WERI-Rb-1 (cell line): ENCODE results near the gene TM4SF20.
A peak's percentile ranks its signal among the peaks of the same experiment; 100 is the strongest.

Experiments used
- DNase-seq: peaks from one replicate; pipeline ENCODE4 v3.0.0-alpha.2; 2020
- H3K27ac ChIP-seq: fragments of 250-450 bp; sonication (Bioruptor Pico); 2 replicates; pipeline ENCODE4 v1.5.1; 2020; ENCODE audit warnings: mild to moderate bottlenecking, moderate library complexity
- H3K27me3 ChIP-seq: fragments of 250-450 bp; sonication (Bioruptor Pico); 2 replicates; pipeline ENCODE4 v1.5.1; 2021; ENCODE audit warnings: mild to moderate bottlenecking, low read depth, moderate library complexity; ENCODE audit not compliant: insufficient read depth, severe bottlenecking
- H3K36me3 ChIP-seq: fragments of 250-450 bp; sonication (Bioruptor Pico); 2 replicates; pipeline ENCODE4 v1.5.1; 2020; ENCODE audit warnings: mild to moderate bottlenecking, moderate library complexity
- H3K4me3 ChIP-seq: 2 replicates; pipeline ENCODE4 v1.5.1; 2011; ENCODE audit warnings: low read depth, mild to moderate bottlenecking, control low read depth, low read length
- H3K9me3 ChIP-seq: fragments of 250-450 bp; sonication (Bioruptor Pico); 2 replicates; pipeline ENCODE4 v1.5.1; 2021; ENCODE audit warnings: mild to moderate bottlenecking, moderate library complexity; ENCODE audit not compliant: severe bottlenecking
- TF ChIP-seq, protein P1 (sequence below): IDR thresholded peaks from 2 replicates; pipeline ENCODE4 v1.5.1; 2011; ENCODE audit warnings: low read depth, mild to moderate bottlenecking, control low read depth, inconsistent platforms, low read length

Gene TM4SF20

DNA sequence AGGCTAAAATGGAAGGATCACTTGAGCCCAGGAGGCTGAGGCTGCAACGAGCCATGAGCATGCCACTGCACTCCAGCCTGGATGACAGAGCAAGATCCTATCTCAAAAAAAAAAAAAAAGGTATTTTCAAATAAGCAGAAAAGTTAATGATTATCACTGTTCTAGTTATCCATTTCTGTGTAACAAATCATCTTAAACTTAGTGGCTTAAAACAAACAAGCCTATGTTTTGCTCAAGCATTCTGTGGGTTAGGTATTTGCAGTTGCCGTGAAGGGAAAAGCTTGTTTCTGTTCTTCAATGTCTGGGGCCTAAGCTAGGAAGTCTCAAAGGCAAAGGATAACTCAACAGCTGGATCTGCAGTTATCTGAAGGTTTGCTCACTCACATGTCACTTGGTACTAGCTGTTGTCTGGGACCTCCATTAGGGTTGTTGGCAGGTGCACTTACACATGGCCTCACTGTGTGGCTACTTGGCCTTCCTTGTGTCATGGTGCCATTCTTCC, 40.0 kb downstream of the TM4SF20 start:
- Histone ChIP-seq H3K9me3 (no peaks in the 10 kb centered on the region), H3K36me3 (peaks cover 7% of the 10 kb centered on the region), H3K4me3 (no peak overlapping the region), H3K27me3 (no peaks in the 10 kb centered on the region), H3K27ac (no peak overlapping the region)
- DNase-seq, result no peak
- TF ChIP-seq, protein P1, sequence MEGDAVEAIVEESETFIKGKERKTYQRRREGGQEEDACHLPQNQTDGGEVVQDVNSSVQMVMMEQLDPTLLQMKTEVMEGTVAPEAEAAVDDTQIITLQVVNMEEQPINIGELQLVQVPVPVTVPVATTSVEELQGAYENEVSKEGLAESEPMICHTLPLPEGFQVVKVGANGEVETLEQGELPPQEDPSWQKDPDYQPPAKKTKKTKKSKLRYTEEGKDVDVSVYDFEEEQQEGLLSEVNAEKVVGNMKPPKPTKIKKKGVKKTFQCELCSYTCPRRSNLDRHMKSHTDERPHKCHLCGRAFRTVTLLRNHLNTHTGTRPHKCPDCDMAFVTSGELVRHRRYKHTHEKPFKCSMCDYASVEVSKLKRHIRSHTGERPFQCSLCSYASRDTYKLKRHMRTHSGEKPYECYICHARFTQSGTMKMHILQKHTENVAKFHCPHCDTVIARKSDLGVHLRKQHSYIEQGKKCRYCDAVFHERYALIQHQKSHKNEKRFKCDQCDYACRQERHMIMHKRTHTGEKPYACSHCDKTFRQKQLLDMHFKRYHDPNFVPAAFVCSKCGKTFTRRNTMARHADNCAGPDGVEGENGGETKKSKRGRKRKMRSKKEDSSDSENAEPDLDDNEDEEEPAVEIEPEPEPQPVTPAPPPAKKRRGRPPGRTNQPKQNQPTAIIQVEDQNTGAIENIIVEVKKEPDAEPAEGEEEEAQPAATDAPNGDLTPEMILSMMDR, result no peak

- no peaks in the 10 kb centered on the region for H3K27me3 ChIP-seq
- H3K36me3 ChIP-seq, result peaks cover 18% of the 10 kb centered on the region
- TF ChIP-seq, protein P1, result no peak
- no peak for DNase-seq
- no peak overlapping the region for H3K27ac ChIP-seq
- no peak overlapping the region for H3K4me3 ChIP-seq
- H3K9me3 ChIP-seq, result no peaks in the 10 kb centered on the region
These were observed 41.7 kb downstream of the TM4SF20 start for GRCh38 chr2:227337442-227337841.

DNA sequence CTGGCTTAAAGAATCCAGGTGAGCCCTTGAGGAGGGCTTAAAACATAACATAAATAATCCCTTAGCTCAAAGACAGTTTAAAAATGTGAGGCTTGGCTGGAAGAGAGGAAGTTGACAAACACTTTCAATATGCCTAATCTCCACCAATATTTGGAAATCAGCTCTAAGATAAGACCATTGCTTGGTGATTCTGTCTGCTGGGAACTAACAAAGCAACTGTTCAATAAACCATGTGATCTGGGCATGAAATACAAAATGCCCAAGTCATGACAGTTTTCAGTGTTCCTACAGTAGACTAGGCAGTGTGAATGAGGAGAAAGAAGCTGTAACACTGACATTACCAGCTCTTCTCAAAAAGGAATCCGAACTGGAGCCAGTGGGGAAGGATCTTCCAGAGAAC, 43.4 kb downstream of the TM4SF20 start:
- no peaks in the 10 kb centered on the region for H3K9me3 ChIP-seq

GRCh38 chr2:227326783-227327182, 52.3 kb downstream of the TM4SF20 start:
- peaks cover 10% of the 10 kb centered on the region for H3K36me3 ChIP-seq
- H3K4me3 ChIP-seq, result no peak overlapping the region
- no peaks in the 10 kb centered on the region for H3K9me3 ChIP-seq
- no peaks in the 10 kb centered on the region for H3K27me3 ChIP-seq
- TF ChIP-seq, protein P1, result no peak
- no peak overlapping the region for H3K27ac ChIP-seq
- no peak for DNase-seq

More for the DNA sequence above, 43.4 kb downstream of the TM4SF20 start:
- TF ChIP-seq, protein P1, result no peak
- DNase-seq, result no peak
- Histone ChIP-seq H3K27ac (no peak overlapping the region), H3K36me3 (peaks cover 23% of the 10 kb centered on the region), H3K4me3 (no peak overlapping the region), H3K27me3 (no peaks in the 10 kb centered on the region)

- H3K4me3 ChIP-seq, result peak overlapping the region; percentile 83
- no peaks in the 10 kb centered on the region for H3K27me3 ChIP-seq
- TF ChIP-seq, protein P1, result no peak
- peaks cover 10% of the 10 kb centered on the region for H3K36me3 ChIP-seq
- peaks cover 6% of the 10 kb centered on the region for H3K9me3 ChIP-seq
- H3K27ac ChIP-seq, result peak overlapping the region; percentile 95
- peak; percentile 29 for DNase-seq
These were observed 53.3 kb downstream of the TM4SF20 start for GRCh38 chr2:227325839-227326195.

DNA sequence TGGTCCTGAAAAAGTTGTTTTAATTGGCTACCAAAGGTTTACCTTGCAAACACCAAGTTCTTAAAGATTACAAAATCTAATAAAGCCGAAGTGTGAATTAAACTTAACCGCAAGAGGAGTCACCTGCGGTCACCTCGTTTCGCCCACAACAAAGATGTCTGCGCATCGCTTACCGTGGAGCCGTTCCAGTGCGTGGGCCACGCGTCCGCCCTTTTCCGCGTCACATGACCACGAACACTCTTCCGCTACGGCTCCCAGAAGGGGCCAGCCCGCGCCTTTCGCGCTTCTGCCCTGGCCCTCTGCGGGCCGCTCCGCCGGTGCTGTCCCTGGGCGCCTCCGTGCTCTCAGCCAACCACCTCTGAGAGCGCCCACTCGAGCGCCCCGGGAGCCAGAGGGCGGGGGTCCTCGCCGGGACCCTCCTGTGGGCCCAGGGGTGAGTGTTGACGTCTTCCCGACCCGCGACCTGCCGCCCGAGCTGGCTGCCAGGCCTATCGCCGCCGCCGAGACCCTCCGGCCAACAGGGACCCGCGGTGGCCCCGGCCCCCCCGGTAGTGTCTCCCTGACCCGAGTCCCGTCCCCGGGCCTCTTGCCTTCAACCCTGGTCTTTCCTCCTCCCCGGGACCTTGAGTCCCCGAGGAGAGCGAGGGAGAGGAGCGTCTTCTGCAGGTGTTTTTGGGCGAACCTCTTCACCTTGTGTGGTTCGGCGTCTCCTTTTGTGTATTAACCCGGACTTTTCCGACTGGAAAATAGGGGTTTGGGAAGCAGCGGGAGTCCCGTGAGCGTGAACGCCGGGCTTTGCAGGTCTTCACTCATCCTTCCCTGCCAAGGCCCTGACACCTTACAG, 53.9 kb downstream of the TM4SF20 start, which contains the start of gene MFF:
MFF (plus strand) TSS at position 257 of the 844 bp plus-strand sequence. CDS start 5,415 bp downstream, outside the sequence.
- Histone ChIP-seq H3K27me3 (no peaks in the 10 kb centered on the region), H3K9me3 (peaks cover 6% of the 10 kb centered on the region), H3K27ac (peak within 1 kb of the TSS; percentile 95), H3K4me3 (peak within 1 kb of the TSS; percentile 83), H3K36me3 (peaks cover 7% of the 10 kb centered on the region)
- TF ChIP-seq, protein P1, result peak; percentile 59
- DNase-seq, result peak; percentile 94
